ENCODE results near the gene ADPRH. TPM values are rescaled to one million over a fixed set of nuclear protein-coding genes. Genes with fewer than 3 reads are reported as not detected.

ADPRH gene
- total RNA-seq, 4 donors from 2014 or later: 0.66 to 5.1 (median 2.9) TPM

GRCh38 chr3:119595639-119596334 is 16.5 kb downstream of the ADPRH start:
- Histone ChIP-seq H3K27ac (no peak overlapping the region), H3K4me1 (peaks cover 0 to 15% (median 6%) of the 10 kb centered on the region in 3 donors), H3K36me3 (no peaks in the 10 kb centered on the region), H3K27me3 (no peaks in the 10 kb centered on the region), H3K4me3 (peak overlapping the region in 1 of 4 donors; percentile 37), H3K9me3 (no peaks in the 10 kb centered on the region)
- WGBS, 2 donors: 68 to 79% methylated on average over 3 to 7 of the region's 7 CpGs
- no peak for TF ChIP-seq CTCF (IDR thresholded peaks at IDR 0.05)
- no peak for TF ChIP-seq POLR2A (IDR thresholded peaks at IDR 0.05)
- intact Hi-C loops (cut with DNase I): no loop called here
- DNase-seq: no peak

DNA sequence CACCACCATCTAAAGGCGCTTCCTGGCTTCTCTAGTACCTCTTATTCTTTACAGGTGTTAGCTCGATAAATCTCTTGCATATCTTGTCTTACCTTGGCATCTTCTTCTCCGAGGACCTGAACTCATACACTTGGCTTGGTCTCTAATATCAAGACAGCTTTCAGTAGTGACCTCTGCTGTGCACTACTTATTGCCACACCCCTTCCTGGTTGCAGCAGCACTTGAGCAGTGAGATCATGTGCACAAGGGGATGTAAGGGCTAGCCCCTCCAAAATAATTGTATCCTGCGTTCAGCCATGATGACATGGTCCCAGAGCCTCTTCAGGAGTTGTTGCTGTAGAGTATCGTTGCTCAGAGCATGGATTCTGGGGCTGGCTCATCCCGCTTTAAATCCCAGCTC is 17.1 kb downstream of the ADPRH start:
- Histone ChIP-seq H3K4me3 (no peak overlapping the region), H3K4me1 (peaks cover 0 to 15% (median 6%) of the 10 kb centered on the region in 3 donors), H3K36me3 (no peaks in the 10 kb centered on the region), H3K27me3 (no peaks in the 10 kb centered on the region), H3K27ac (no peak overlapping the region), H3K9me3 (no peaks in the 10 kb centered on the region)
- intact Hi-C loops (cut with DNase I): no loop called here
- 71 to 74% methylated on average over 6 of the region's 6 CpGs for WGBS, 2 donors
- DNase-seq: no peak
- no peak for TF ChIP-seq POLR2A (IDR thresholded peaks at IDR 0.05)
- no peak for TF ChIP-seq CTCF (IDR thresholded peaks at IDR 0.05)

DNA sequence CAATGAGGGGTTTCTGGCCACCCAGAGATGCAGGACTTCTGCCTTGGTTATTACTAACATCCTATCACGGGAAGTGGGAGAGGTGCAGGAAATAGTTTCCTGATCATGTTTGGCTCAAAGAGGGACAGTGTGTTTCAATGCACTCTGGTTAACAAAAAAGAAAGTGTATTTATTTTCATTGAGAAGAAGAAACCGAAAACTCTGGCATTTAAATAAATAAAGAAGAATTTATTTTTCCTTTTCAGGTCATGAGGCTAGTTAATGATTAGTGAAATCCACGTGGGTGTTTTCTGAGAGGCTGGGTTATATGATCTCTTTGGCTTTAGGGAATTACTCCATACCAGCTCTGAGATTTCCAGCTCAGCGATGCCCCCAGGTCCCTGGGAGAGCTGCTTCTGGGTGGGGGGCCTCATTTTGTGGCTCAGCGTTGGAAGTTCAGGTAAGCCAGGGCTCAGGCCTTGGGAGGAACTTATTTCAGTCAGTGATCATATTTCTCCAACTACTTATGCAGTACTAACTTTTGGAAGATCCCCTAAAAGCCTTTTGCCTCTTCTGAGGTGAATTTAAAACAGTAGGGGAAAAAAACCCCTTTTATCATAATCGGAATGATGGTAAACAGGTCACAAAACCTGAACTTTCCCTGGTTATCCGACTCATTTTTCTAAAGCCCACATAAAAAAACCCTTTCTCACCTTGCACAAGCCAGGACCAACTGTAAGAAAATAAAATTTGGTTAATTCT is 18.4 kb downstream of the ADPRH start, which contains the start of gene PLA1A:
PLA1A (plus strand) TSS at position 338 of the 741 bp plus-strand sequence; CDS start at position 367, 29 bp downstream.
- H3K4me3 ChIP-seq: no peak within 1 kb of the TSS
- H3K27ac ChIP-seq: peak within 1 kb of the TSS in 3 of 4 donors; percentile 24 to 59 (median 51)
- WGBS, 2 donors: 47 to 48% methylated on average over 6 to 7 of the region's 7 CpGs
- no peaks in the 10 kb centered on the region for H3K36me3 ChIP-seq
- TF ChIP-seq CTCF (IDR thresholded peaks at IDR 0.05) (no peak), POLR2A (IDR thresholded peaks at IDR 0.05) (no peak)
- no peaks in the 10 kb centered on the region for H3K27me3 ChIP-seq
- peaks cover 0 to 15% (median 6%) of the 10 kb centered on the region in 3 donors for H3K4me1 ChIP-seq
- intact Hi-C loops (cut with DNase I): no loop called here
- no peaks in the 10 kb centered on the region for H3K9me3 ChIP-seq
- no peak for DNase-seq

- no peak for TF ChIP-seq POLR2A (IDR thresholded peaks at IDR 0.05)
- TF ChIP-seq CTCF (IDR thresholded peaks at IDR 0.05): no peak
- H3K27ac ChIP-seq: peak overlapping the region in 2 of 4 donors; percentile 51 to 59
- intact Hi-C loops (cut with DNase I): no loop called here
- WGBS, 2 donors: 76 to 81% methylated on average over 1 of the region's 1 CpG
- no peaks in the 10 kb centered on the region for H3K36me3 ChIP-seq
- no peak overlapping the region for H3K4me3 ChIP-seq
- H3K27me3 ChIP-seq: no peaks in the 10 kb centered on the region
- H3K4me1 ChIP-seq: peaks cover 0 to 15% (median 6%) of the 10 kb centered on the region in 3 donors
- no peak for DNase-seq
- no peaks in the 10 kb centered on the region for H3K9me3 ChIP-seq
These were observed 19.3 kb downstream of the ADPRH start for GRCh38 chr3:119598410-119599098.

Data from esophagus squamous epithelium (tissue), 5 donors.